Tongue (tissue), 2 donors: ENCODE measurements around the gene SLC25A40. TPM values are rescaled to one million over a fixed set of nuclear protein-coding genes. Genes with fewer than 3 reads are reported as not detected.
"Not testable (repeated sequence)": the region's sequence is repeated elsewhere in the genome, so short reads cannot be mapped to it uniquely, and the experiment has no call there.

ENCODE experiments used
- DNase-seq: peaks from one replicate; pipeline ENCODE4 v3.0.0-alpha.2; 2015
- total RNA-seq: library from RNA; depleted of rRNA; stranded (reverse); fragments of >200 nt; gene quantifications from one replicate; pipeline ENCODE4 v1.2.3, GENCODE V29; 2014

SLC25A40 gene
- total RNA-seq, 1 donor from 2014 or later = 17.3 TPM

DNA sequence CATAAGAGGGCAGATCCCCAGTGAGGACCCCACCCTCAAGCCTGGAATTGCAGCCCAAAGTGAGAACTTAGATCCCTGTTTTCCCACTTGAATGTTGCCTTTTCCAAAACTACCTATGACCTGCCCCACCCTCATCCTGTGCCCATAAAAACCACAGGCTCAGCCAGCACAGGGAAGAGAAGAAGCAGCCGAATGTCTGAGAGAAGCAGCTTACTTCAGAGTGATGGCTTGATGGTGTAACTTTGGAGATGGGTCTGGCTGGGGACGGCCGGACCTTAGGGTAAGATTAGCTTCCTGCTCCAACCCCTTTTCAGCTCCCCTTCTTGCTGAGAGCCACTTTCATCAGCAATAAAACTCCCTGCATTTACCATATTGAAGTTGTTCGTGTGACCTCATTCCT lies 5.7 kb downstream of the SLC25A40 start:
- no peak for DNase-seq

- not testable (repeated sequence) for DNase-seq
Observed at GRCh38 chr7:87866533-87866932, 9.6 kb downstream of the SLC25A40 start.

GRCh38 chr7:87866089-87866488 lies 10.1 kb downstream of the SLC25A40 start:
- DNase-seq = no peak

DNA sequence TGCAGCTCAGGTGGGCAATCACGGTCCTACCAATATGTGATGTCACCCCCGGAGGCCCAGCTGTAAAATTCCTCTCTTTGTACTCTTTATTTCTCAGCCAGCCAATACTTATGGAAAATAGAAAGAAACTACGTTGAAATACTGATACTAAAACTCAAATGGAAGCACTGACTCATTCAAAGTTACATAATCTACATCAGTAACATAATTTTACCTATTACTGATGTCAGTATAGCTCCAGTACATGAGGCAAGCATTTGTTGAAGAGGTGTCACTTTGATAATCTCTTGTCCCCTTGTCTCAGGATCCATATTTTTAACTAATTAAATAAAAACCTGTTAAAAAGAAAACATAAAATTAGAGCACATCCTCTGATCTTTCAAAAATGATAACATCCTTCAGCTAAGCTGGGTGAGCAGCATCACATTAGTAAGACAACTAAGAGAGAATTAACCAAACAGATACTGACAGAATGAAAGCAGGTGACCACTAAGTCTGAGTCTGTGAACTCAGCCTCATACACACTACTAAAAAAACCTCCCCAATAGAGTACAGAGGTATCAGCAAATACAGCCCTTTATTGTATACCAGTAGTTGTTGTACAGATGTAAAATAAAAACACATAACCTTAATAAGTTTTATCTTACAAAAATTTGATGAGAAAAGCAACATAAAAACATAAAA lies 17.6 kb downstream of the SLC25A40 start:
- no peak for DNase-seq

DNA sequence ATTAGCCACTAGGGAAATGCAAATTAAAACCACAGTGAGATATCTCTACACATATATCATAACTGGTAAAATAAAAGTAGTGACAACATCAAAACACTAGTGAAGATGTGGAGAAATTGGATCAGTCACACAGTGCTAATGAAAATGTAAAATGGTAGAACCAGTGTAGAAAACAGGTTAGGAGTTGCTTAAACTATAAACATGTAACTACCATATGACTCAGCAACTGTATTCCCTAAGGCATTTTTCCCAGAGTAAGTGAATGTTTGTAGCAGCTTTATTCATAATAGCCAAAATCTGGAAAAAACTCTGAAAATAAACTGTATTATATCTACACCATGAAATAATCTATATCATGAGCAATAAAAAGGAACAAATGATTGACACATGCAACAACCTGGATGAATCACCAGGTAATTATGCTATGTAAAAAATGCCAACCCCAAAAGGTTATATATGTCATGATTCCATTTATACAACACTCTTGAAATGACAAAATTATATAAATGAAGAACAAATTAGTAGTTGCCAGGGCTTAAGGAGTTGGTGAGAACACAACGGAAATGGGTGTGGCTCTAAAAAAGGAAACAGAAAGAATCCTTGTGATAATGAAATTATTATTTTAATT lies 22.8 kb downstream of the SLC25A40 start:
- no peak for DNase-seq

GRCh38 chr7:87852306-87852705 lies 23.9 kb downstream of the SLC25A40 start:
- DNase-seq = no peak

DNA sequence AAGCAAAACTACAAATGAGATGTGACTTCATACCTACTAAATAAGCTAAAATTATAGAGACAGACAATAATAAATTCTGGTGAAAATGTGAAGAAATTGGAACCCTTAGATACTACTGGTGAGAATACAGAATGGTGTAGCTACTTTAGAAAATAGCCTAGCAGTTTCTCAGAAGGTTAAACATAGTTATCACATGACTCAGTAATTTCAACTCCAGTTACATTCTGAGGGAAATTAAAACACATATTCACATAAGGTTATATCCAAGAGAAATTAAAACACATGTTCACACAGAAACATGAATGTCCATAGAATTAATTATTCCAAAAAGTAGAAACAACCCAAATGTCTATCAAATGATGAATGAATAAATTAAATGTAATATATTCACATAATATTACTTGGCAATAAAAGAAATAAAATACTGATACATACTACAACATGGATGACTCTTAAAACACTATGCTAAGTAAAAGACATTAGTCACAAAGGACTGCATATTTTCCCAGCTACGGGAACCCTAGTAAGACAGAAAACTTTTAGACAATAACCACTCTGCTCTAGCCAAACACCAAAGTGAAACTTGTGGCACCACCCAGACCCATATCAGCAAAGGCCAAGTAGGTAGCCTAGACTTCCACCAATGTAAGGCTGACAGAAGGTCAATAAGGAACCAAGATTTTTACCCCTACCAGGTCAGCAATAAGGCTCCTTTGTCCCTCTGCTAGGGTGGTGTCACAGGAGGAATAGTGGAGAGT lies 25.1 kb downstream of the SLC25A40 start:
- DNase-seq = no peak

DNA sequence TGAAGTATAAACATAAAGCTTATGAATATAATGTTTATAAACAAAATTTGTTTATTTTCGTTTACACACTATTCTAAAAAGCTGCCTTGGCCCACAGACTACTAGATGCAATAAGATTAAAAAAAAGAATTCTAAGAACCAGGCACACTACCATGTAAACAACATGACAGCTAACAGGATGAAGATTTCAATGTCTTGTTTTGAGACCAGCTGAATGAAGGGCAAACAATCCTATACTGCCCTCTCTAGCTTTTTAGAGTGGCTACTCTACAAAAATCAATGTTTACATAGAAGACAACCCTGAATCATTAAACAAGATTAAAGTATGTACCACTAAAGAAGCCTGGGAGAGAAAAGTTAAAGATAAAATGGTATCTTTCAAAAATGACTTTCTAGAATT lies 38.6 kb downstream of the SLC25A40 start:
- no peak for DNase-seq

DNA sequence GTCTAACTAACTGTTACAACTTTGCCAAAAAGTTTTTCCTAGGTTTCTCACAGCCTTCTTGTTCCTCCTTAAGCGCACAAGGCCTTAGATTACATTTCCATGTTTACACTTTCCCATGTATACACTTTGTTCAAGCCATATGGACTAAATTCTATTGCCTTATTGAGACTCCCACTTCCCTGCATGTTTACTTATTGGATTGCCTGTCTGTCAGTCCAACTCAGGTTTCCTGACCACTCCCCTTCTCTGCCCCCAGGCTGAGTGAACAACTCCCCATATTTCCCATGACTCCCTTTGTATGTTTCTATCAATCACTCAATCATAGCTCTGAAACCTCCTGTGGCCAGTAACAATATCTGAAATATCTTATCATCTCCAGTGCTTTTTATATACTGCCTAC lies 43.0 kb downstream of the SLC25A40 start:
- no peak for DNase-seq

GRCh38 chr7:87831097-87831496 lies 45.1 kb downstream of the SLC25A40 start:
- DNase-seq = peak; percentile 22

- not testable (repeated sequence) for DNase-seq
Observed at GRCh38 chr7:87828383-87828782, 47.8 kb downstream of the SLC25A40 start.

DNA sequence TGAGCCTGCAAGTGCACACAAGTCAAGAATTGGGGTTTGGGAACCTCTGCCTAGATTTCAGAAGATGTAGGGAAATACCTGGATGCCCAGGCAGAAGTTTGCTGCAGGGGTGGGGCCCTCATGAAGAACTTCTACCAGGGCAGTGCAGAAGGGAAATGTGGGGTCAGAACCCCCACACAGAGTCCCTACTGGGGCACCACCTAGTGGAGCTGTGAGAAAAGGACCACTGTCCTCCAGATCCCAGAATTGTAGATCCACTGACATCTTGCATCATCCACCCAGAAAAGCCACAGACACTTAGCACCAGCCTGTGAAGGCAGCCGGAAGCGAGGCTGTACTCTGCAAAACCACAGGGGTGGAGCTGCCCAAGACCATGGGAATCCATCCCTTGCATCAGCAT lies 50.8 kb downstream of the SLC25A40 start:
- DNase-seq = not testable (repeated sequence)

DNA sequence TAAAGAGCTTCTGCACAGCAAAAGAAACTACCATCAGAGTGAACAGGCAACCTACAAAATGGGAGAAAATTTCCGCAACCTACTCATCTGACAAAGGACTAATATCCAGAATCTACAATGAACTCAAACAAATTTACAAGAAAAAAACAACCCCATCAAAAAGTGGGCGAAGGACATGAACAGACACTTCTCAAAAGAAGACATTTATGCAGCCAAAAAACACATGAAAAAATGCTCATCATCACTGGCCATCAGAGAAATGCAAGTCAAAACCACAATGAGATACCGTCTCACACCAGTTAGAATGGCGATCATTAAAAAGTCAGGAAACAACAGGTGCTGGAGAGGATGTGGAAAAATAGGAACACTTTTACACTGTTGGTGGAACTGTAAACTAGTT lies 54.1 kb downstream of the SLC25A40 start:
- DNase-seq = not testable (repeated sequence)

DNA sequence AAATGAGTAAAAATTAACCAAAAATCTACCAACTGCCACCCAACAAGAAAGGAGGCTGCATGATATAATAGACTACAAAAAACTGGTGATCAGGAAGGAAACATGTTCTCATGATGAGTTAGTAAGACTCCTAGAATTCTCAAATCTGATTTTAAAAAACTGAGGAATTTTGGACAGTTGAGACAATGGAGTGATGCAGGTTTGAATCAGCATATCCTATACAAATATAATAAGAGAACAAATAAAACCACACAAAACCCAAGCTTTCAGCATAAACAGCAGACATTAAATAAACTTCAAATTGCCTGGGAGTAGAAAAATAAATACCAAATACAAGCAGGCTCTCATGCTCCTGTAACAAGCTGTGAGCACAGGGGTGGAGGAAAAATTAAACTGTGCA lies 57.8 kb downstream of the SLC25A40 start:
- DNase-seq = no peak

- DNase-seq = no peak
Observed at GRCh38 chr7:87816389-87816788, 59.8 kb downstream of the SLC25A40 start.

DNA sequence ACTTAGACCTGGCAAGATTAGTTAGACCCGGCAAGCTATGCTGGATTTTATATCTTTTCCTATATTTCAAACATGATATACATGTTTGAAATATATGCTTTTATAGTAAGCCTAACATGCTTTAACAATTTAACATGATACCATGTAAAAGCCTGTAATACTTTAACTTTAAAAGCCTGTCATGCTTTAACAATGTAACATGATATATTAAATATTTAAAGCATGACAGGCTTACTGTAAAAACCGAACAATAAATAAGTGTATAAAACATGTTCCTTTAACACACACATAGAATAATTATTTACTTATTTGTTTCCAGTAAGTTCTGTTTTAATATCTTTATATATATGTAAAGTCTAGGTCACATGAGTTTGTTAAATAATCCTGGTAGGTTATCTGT lies 65.4 kb downstream of the SLC25A40 start:
- DNase-seq = no peak

GRCh38 chr7:87810130-87810529 lies 66.0 kb downstream of the SLC25A40 start:
- no peak for DNase-seq

DNA sequence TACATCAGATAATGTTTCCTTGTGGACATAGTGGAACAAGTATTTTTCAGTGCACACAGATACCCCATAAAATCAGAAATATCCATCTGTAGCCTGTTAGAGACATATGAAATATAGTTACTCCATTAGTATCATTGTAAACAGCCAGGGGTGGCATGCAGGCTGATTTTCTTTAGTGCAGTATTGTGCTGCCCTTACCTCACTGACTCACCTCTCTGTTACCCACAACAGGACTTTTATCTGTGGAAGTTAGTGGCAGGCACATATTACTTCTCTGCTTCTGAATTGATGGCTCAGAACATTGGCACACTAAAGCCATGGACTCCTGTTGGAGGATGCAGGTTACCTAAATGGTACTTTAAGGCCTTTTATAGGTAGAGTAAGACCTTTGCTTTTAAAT lies 70.0 kb downstream of the SLC25A40 start:
- DNase-seq = no peak

DNA sequence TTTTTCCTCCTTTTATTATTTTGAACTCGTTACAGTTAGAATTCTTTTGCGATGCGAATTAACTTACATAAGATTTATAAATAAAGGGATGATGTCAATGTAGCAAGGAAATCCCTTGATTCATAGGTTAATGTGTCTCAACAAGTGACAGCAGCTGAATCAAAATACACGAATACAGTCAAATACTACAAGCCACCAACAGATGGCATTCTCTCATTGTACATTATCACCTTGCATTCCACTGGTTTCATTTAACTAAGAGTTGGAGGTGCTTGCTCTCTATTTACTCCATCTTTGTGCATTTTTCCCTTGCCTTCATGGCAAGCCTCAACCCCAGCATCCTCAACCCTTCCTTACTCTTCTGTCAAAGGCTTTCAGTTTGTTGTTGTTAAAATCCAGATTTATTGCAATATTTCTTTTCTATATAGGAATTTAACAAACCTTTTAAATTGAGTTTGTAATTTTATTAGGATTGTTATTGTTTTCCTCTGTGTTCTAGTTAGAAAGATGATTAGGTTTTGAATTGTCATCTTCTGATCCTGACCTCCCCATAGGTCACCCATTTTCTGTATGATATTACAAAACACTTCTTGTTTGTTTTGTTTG lies 78.3 kb downstream of the SLC25A40 start:
- DNase-seq = peak; percentile 63

GRCh38 chr7:87797395-87797794 lies 78.8 kb downstream of the SLC25A40 start:
- no peak for DNase-seq

- DNase-seq = no peak
Observed at GRCh38 chr7:87785368-87785995, 90.7 kb downstream of the SLC25A40 start.

DNA sequence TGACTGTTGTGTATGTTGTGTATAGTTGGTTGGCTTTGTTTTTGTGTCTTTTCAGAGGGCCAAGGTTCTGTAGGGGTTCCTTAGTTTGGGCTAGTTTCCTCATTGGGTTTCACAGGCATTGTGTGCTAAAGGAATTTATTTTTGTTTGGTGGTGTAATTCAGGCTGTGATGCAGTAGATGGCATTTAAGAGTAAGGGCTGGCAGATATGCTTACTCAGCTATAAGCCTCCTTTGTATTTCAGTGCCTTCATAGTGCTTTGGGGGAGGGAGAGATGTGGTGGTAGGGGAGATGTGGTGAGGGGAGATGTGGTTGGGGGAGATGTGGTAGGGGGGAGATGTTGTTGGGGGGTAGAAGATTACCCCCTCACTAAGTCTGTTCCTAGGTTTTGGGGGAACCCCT lies 91.7 kb downstream of the SLC25A40 start:
- DNase-seq = no peak
